A549 (cell line): ENCODE measurements around the gene DDTL.
"Not testable (repeated sequence)": the region's sequence is repeated elsewhere in the genome, so short reads cannot be mapped to it uniquely, and the experiment has no call there.

ENCODE experiments used
- CHD2 ChIP-seq: fragments of 150-350 bp; IDR thresholded peaks from 2 replicates; pipeline ENCODE4 v1.6.1; 2014; ENCODE audit warnings: low read length; ENCODE audit not compliant: partially characterized antibody
- PBX3 ChIP-seq: IDR thresholded peaks from 2 replicates; pipeline ENCODE4 v1.6.1; 2012
- PHF8 ChIP-seq: fragments of 200-600 bp; sonication (generic); IDR thresholded peaks from 2 replicates; pipeline ENCODE4 v1.6.1; 2016; ENCODE audit warnings: low read depth, mild to moderate bottlenecking, antibody characterized with exemption, moderate library complexity, borderline replicate concordance
- RCOR1 ChIP-seq: fragments of 150-350 bp; IDR thresholded peaks from 2 replicates; pipeline ENCODE4 v1.6.1; 2014; ENCODE audit warnings: antibody characterized with exemption, low read length, low read depth
- TF ChIP-seq, protein P1 (sequence below): fragments of >200 bp; sonication (Bioruptor Twin); formaldehyde crosslinking; IDR thresholded peaks from 3 replicates; pipeline ENCODE4 v1.5.1; 2016

GRCh38 chr22:23951383-23951782 lies 15.3 kb upstream of the DDTL start:
- TF ChIP-seq, protein P1, sequence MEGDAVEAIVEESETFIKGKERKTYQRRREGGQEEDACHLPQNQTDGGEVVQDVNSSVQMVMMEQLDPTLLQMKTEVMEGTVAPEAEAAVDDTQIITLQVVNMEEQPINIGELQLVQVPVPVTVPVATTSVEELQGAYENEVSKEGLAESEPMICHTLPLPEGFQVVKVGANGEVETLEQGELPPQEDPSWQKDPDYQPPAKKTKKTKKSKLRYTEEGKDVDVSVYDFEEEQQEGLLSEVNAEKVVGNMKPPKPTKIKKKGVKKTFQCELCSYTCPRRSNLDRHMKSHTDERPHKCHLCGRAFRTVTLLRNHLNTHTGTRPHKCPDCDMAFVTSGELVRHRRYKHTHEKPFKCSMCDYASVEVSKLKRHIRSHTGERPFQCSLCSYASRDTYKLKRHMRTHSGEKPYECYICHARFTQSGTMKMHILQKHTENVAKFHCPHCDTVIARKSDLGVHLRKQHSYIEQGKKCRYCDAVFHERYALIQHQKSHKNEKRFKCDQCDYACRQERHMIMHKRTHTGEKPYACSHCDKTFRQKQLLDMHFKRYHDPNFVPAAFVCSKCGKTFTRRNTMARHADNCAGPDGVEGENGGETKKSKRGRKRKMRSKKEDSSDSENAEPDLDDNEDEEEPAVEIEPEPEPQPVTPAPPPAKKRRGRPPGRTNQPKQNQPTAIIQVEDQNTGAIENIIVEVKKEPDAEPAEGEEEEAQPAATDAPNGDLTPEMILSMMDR: not testable (repeated sequence)
- not testable (repeated sequence) for TF ChIP-seq RCOR1, PBX3, CHD2, PHF8
